ENCODE results near the gene AFF2. TPM values are rescaled to one million over a fixed set of nuclear protein-coding genes. Genes with fewer than 3 reads are reported as not detected.

AFF2 gene
- polyA plus RNA-seq, 1 experiment, result 0.04 TPM

DNA sequence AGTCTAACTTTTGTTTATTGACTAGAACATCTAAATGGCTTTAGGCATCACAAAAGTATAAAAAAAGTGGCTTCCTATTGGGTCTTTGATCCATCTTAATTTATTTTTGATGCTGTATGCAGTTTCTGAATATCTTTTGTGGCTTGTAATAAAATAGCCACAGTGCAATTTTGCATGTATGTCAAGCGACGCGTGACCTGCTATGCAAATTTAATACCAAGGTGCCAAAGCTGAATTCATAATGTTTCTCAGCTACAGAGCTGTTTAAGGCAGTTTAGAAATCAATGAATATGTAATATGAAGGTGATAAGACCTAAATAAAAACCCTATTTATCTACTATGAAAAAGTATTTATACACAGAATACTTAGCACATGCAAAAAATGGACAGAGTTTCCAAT lies 197.8 kb downstream of the AFF2 start:
- TF ChIP-seq, protein P1, sequence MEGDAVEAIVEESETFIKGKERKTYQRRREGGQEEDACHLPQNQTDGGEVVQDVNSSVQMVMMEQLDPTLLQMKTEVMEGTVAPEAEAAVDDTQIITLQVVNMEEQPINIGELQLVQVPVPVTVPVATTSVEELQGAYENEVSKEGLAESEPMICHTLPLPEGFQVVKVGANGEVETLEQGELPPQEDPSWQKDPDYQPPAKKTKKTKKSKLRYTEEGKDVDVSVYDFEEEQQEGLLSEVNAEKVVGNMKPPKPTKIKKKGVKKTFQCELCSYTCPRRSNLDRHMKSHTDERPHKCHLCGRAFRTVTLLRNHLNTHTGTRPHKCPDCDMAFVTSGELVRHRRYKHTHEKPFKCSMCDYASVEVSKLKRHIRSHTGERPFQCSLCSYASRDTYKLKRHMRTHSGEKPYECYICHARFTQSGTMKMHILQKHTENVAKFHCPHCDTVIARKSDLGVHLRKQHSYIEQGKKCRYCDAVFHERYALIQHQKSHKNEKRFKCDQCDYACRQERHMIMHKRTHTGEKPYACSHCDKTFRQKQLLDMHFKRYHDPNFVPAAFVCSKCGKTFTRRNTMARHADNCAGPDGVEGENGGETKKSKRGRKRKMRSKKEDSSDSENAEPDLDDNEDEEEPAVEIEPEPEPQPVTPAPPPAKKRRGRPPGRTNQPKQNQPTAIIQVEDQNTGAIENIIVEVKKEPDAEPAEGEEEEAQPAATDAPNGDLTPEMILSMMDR (IDR thresholded peaks at IDR 0.05; ENCODE audit: low read depth, low read length), result no peak
- ChIA-PET CTCF (no interaction called here), POLR2A (no interaction called here)
- no peak for DNase-seq (ENCODE audit: low read depth, low spot score)
- H3K4me3 ChIP-seq (ENCODE audit: low read depth, low read length), result no peak overlapping the region
- H3K27ac ChIP-seq (ENCODE audit: low read depth, low read length), result no peak overlapping the region
- H3K9me3 ChIP-seq (ENCODE audit: control insufficient read depth, insufficient read depth, low read length), result no peaks in the 10 kb centered on the region
- H3K27me3 ChIP-seq (ENCODE audit: control insufficient read depth, insufficient read depth, low read length), result no peaks in the 10 kb centered on the region

DNA sequence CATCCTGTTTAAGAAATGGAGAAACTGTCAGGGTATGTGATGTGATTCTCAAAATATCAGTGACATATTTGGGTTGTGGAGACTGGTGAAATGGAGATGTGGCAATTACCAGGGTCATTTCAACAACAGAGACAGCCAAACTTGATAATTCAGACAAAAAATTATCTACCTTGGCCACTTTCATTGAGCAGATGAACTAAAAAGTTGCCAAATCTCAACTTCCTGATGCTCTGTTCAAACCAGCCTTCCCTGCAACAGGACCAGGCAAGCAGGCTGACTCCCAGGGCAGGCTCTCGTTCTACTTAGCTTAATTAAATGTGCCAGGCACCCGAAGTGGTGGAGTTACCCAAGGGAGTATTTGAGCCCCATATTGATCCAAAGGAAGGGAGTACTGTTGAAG lies 199.6 kb downstream of the AFF2 start:
- H3K27ac ChIP-seq (ENCODE audit: low read depth, low read length), result no peak overlapping the region
- TF ChIP-seq, protein P1 (IDR thresholded peaks at IDR 0.05; ENCODE audit: low read depth, low read length), result no peak
- no peak overlapping the region for H3K4me3 ChIP-seq (ENCODE audit: low read depth, low read length)
- POLR2A ChIA-PET, result no interaction called here
- no peak for DNase-seq (ENCODE audit: low read depth, low spot score)
- no peaks in the 10 kb centered on the region for H3K9me3 ChIP-seq (ENCODE audit: control insufficient read depth, insufficient read depth, low read length)
- CTCF ChIA-PET, result no interaction called here
- no peaks in the 10 kb centered on the region for H3K27me3 ChIP-seq (ENCODE audit: control insufficient read depth, insufficient read depth, low read length)

DNA sequence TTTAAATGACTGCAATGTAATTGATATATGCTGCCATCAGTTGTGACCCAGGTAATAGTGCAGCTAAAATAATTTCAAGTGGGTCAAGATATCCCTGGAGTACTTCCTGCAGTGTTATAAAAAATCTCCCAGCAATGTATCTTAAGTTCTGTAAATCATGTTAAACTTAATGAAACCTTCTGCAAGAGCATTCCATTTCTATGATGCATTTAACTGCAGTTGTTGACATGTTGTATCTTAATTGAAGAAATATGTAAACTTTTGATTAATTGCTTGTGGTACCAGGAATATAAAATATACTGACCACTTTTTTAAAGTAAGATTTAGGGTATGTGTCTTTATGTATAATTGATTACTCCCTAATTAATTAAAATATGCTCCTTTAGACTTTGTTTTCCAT lies 213.6 kb downstream of the AFF2 start:
- Histone ChIP-seq H3K27me3 (ENCODE audit: control insufficient read depth, insufficient read depth, low read length) (no peaks in the 10 kb centered on the region), H3K9me3 (ENCODE audit: control insufficient read depth, insufficient read depth, low read length) (no peaks in the 10 kb centered on the region), H3K27ac (ENCODE audit: low read depth, low read length) (no peak overlapping the region), H3K4me3 (ENCODE audit: low read depth, low read length) (no peak overlapping the region)
- TF ChIP-seq, protein P1 (IDR thresholded peaks at IDR 0.05; ENCODE audit: low read depth, low read length), result no peak
- ChIA-PET POLR2A (no interaction called here), CTCF (no interaction called here)
- DNase-seq (ENCODE audit: low read depth, low spot score), result no peak

DNA sequence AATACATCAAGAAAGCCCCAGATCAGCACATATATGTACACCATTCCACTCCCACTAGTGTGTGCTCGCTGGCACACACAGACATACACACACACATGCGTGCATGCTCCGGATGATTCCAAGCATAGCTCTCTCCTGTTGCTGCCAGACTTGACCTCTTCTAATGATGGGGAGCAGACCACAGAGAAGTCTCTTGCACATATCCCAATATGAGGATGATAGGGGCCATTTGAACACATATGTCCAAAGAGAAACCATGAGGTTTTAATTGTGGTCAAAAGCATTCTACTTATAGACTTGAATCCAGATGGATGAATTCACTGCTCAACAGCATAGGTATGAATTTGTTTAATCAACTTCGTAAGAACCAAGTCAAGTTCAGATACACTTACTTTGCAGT lies 214.9 kb downstream of the AFF2 start:
- no peak overlapping the region for H3K27ac ChIP-seq (ENCODE audit: low read depth, low read length)
- H3K27me3 ChIP-seq (ENCODE audit: control insufficient read depth, insufficient read depth, low read length), result no peaks in the 10 kb centered on the region
- H3K4me3 ChIP-seq (ENCODE audit: low read depth, low read length), result no peak overlapping the region
- TF ChIP-seq, protein P1 (IDR thresholded peaks at IDR 0.05; ENCODE audit: low read depth, low read length), result no peak
- ChIA-PET CTCF (no interaction called here), POLR2A (no interaction called here)
- no peaks in the 10 kb centered on the region for H3K9me3 ChIP-seq (ENCODE audit: control insufficient read depth, insufficient read depth, low read length)
- DNase-seq (ENCODE audit: low read depth, low spot score), result no peak

DNA sequence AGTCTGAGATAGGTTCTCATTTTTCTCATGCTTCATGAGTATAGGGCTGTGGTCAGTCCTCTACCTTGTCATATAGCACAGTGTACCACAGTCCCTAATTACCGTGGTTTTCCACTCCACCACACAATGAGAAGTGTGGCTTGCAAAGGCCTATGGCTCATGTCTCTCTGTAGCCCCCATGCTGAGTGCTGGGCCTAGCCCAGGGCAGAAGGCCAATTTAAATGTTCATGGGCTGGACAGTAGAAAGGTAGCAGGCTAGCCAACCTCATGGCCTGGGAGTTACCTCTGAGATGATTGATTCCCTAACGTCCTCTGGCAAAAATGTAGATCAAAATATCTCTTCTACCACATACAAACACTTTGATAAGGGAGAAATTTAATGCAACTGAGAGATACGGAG lies 222.5 kb downstream of the AFF2 start:
- no peaks in the 10 kb centered on the region for H3K27me3 ChIP-seq (ENCODE audit: control insufficient read depth, insufficient read depth, low read length)
- ChIA-PET CTCF (no interaction called here), POLR2A (no interaction called here)
- TF ChIP-seq, protein P1 (IDR thresholded peaks at IDR 0.05; ENCODE audit: low read depth, low read length), result no peak
- no peak overlapping the region for H3K27ac ChIP-seq (ENCODE audit: low read depth, low read length)
- H3K9me3 ChIP-seq (ENCODE audit: control insufficient read depth, insufficient read depth, low read length), result no peaks in the 10 kb centered on the region
- DNase-seq (ENCODE audit: low read depth, low spot score), result no peak
- H3K4me3 ChIP-seq (ENCODE audit: low read depth, low read length), result no peak overlapping the region
